Measurements from ENCODE around the gene ICE2.
"Not testable (repeated sequence)": the region's sequence is repeated elsewhere in the genome, so short reads cannot be mapped to it uniquely, and the experiment has no call there.

ICE2 gene

DNA sequence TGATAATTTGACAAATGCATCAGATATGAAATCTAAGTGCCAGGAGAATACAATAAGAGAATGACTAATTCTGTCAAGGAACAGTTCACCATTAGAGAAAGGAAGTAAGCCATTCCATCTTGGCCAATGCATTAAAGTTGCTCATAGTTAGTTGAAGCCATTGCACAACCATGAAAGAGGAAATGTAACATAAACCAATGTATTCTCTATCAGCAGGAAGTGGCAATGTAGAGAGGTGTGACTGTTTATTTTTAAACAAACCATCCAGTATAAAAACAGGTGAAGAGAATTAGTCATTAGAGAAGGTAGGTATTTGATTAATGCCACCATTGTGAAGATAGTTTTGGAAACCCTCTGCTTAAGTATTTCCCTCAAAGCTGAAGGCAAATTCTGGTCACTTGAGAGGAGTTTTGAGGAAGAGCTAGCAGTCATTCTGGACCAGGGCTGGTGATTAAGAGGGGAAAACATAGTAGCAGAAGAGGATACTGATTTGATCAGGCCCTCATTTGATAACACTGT, 70.4 kb downstream of the ICE2 start:
- ChIA-PET POLR2A (interaction anchor here (1.0 kb wide), 1 partner anchor 11 kb away, joined by 3 read pairs; the partner anchor contains the start of gene ANXA2), CTCF (interaction anchor here (0.6 kb wide), 1 partner anchor 28 kb away, joined by 10 read pairs; no protein-coding TSS in a partner anchor)
- TF ChIP-seq LEF1 (IDR thresholded peaks at IDR 0.05; ENCODE audit: borderline replicate concordance) (no peak), SUZ12 (IDR thresholded peaks at IDR 0.05) (no peak), FOXA1 (IDR thresholded peaks at IDR 0.05) (no peak), BHLHE40 (IDR thresholded peaks at IDR 0.05; ENCODE audit: borderline replicate concordance) (no peak), SP1 (IDR thresholded peaks at IDR 0.05) (no peak), CTBP1 (IDR thresholded peaks at IDR 0.05; ENCODE audit: borderline replicate concordance) (no peak), TARDBP (IDR thresholded peaks at IDR 0.05) (no peak), FOXK2 (IDR thresholded peaks at IDR 0.05) (no peak), HDGF (IDR thresholded peaks at IDR 0.05; ENCODE audit: borderline replicate concordance) (no peak), ZNF384 (IDR thresholded peaks at IDR 0.05) (no peak), ELF4 (IDR thresholded peaks at IDR 0.05) (no peak), NFRKB (IDR thresholded peaks at IDR 0.05) (no peak), L3MBTL2 (conservative IDR thresholded peaks at IDR 0.05) (no peak), FOXM1 (IDR thresholded peaks at IDR 0.05; ENCODE audit: borderline replicate concordance) (no peak), ARNT (IDR thresholded peaks at IDR 0.05) (no peak)
- TF ChIP-seq, protein P1, sequence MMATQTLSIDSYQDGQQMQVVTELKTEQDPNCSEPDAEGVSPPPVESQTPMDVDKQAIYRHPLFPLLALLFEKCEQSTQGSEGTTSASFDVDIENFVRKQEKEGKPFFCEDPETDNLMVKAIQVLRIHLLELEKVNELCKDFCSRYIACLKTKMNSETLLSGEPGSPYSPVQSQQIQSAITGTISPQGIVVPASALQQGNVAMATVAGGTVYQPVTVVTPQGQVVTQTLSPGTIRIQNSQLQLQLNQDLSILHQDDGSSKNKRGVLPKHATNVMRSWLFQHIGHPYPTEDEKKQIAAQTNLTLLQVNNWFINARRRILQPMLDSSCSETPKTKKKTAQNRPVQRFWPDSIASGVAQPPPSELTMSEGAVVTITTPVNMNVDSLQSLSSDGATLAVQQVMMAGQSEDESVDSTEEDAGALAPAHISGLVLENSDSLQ (IDR thresholded peaks at IDR 0.05), result no peak
- no peak for DNase-seq (ENCODE audit: extremely low spot score)

DNA sequence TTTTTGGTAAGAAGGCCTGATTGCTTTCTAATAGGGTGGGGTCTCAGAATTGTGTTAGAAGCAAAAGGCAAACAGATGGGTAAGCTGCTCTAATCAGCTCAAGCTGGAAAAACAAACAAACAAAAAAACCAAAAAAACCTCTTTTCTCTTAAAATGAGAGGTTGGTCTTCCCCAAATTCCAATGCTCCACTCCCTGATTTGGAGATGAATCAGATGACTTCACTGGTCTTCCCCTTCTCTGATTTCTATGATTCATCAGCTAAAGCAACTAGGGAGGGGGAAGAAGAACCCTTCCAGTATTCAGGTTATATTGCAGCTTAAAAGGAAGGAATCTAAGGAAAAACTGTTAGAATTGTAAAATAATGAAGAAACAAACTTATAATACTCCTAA, 71.5 kb downstream of the ICE2 start:
- TF ChIP-seq BHLHE40 (IDR thresholded peaks at IDR 0.05; ENCODE audit: borderline replicate concordance) (no peak), SP1 (IDR thresholded peaks at IDR 0.05) (no peak), FOXA1 (IDR thresholded peaks at IDR 0.05) (no peak), ZNF384 (IDR thresholded peaks at IDR 0.05) (no peak), SUZ12 (IDR thresholded peaks at IDR 0.05) (no peak), FOXK2 (IDR thresholded peaks at IDR 0.05) (no peak), ARNT (IDR thresholded peaks at IDR 0.05) (no peak), CTBP1 (IDR thresholded peaks at IDR 0.05; ENCODE audit: borderline replicate concordance) (no peak), ELF4 (IDR thresholded peaks at IDR 0.05) (no peak), LEF1 (IDR thresholded peaks at IDR 0.05; ENCODE audit: borderline replicate concordance) (no peak), L3MBTL2 (conservative IDR thresholded peaks at IDR 0.05) (no peak), FOXM1 (IDR thresholded peaks at IDR 0.05; ENCODE audit: borderline replicate concordance) (no peak), HDGF (IDR thresholded peaks at IDR 0.05; ENCODE audit: borderline replicate concordance) (no peak), NFRKB (IDR thresholded peaks at IDR 0.05) (no peak), TARDBP (IDR thresholded peaks at IDR 0.05) (no peak)
- TF ChIP-seq, protein P1 (IDR thresholded peaks at IDR 0.05), result no peak
- DNase-seq (ENCODE audit: extremely low spot score), result no peak
- CTCF ChIA-PET, result no interaction called here
- POLR2A ChIA-PET, result interaction anchor here (1.4 kb wide), 1 partner anchor 9 kb away, joined by 5 read pairs; the partner anchor contains the start of gene ANXA2

DNA sequence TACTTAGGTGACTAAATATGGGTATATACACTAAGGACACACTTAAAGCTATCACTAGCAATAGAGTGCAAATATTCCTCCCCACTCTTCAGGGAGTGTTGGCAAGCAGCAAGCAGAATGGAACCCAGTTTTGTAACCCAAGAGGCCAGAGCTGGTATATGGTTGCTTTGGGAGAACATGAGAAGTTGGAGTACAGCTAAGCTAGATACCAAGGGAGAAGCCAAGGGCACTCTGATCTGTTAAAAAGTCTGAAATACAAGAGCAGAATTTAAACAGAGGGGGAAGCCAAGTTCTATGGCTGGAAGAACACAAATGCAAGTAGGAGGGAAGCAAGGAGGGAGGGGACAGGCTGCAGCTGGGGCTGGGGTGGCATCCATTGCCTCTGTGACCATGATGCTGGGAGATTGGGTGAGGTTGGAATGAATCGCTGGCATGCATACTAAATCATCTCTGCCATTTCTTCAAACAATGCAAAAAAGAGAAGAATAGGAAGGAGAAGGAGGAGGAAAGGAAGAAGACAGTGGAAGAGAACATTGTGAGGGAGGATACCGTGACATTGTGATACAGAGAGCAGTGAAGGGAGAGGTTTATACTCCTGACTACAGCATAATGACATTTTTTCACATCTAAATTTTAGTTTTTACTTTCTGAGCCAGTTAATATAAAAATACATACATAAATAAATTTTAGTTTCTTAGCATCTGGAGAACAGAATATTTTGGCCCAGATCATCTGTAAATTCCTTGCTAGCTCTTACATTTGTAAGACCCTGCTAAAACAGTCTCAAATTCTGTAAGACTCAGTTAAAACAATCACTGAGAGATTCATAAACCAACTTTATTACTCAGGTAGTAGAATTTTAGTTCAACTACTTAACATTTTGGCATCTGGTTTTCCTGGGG, 72.2 kb downstream of the ICE2 start:
- ChIA-PET CTCF (no interaction called here), POLR2A (interaction anchor here (1.4 kb wide), 1 partner anchor 8 kb away, joined by 5 read pairs; the partner anchor contains the start of gene ANXA2)
- DNase-seq (ENCODE audit: extremely low spot score), result no peak
- TF ChIP-seq ARNT (IDR thresholded peaks at IDR 0.05) (no peak), CTBP1 (IDR thresholded peaks at IDR 0.05; ENCODE audit: borderline replicate concordance) (no peak), NFRKB (IDR thresholded peaks at IDR 0.05) (no peak)

DNA sequence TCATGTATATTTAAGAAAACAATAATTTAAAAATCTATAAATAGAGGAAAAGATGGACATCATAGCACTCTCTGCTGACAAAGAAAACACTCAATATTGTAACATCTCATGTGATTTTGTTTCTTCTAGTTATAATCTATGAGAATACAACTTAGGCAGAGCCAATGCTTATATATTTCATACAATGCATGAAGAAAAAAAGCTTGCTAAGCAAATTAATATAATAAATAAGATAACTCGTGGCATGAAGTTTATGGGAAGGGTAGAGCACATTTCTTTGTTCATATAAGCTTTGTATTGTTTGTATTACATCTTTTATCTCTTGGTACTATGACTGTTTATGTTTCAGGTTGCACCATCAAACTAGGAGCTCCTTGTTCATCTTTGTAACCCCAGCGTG, 73.5 kb downstream of the ICE2 start:
- no peak for TF ChIP-seq ELF4 (IDR thresholded peaks at IDR 0.05)
- no peak for TF ChIP-seq FOXM1 (IDR thresholded peaks at IDR 0.05; ENCODE audit: borderline replicate concordance)
- no peak for TF ChIP-seq FOXK2 (IDR thresholded peaks at IDR 0.05)
- TF ChIP-seq, protein P1 (IDR thresholded peaks at IDR 0.05), result no peak
- no peak for TF ChIP-seq SP1 (IDR thresholded peaks at IDR 0.05)
- TF ChIP-seq SUZ12 (IDR thresholded peaks at IDR 0.05), result no peak
- TF ChIP-seq TARDBP (IDR thresholded peaks at IDR 0.05), result no peak
- TF ChIP-seq HDGF (IDR thresholded peaks at IDR 0.05; ENCODE audit: borderline replicate concordance), result no peak
- no peak for TF ChIP-seq LEF1 (IDR thresholded peaks at IDR 0.05; ENCODE audit: borderline replicate concordance)
- POLR2A ChIA-PET, result interaction anchor here (0.7 kb wide), 1 partner anchor 8 kb away, joined by 3 read pairs; no protein-coding TSS in a partner anchor
- CTCF ChIA-PET, result interaction anchor here (0.6 kb wide), 1 partner anchor 36 kb away, joined by 3 read pairs; no protein-coding TSS in a partner anchor
- no peak for DNase-seq (ENCODE audit: extremely low spot score)

DNA sequence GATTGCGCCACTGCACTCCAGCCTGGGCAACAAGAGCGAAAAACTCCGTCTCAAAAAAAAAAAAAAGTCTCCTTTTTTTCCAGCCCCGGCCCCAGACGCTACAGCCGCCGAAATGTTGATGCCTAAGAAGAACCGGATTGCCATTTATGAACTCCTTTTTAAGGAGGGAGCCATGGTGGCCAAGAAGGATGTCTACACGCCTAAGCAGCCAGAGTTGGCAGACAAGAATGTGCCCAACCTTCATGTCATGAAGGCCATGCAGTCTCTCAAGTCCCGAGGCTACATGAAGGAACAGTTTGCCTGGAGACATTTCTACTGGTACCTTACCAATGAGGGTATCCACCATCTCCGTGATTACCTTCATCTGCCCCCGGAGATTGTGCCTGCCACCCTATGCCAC, 74.6 kb downstream of the ICE2 start:
- DNase-seq (ENCODE audit: extremely low spot score); POLR2A ChIA-PET; CTCF ChIA-PET: not testable (repeated sequence)

- ChIA-PET CTCF (no interaction called here), POLR2A (no interaction called here)
- DNase-seq (ENCODE audit: extremely low spot score), result no peak
- TF ChIP-seq, protein P1 (IDR thresholded peaks at IDR 0.05), result no peak
- no peak for TF ChIP-seq FOXK2 (IDR thresholded peaks at IDR 0.05)
- no peak for TF ChIP-seq BHLHE40 (IDR thresholded peaks at IDR 0.05; ENCODE audit: borderline replicate concordance)
- TF ChIP-seq CTBP1 (IDR thresholded peaks at IDR 0.05; ENCODE audit: borderline replicate concordance), result no peak
- TF ChIP-seq NFRKB (IDR thresholded peaks at IDR 0.05), result no peak
- TF ChIP-seq LEF1 (IDR thresholded peaks at IDR 0.05; ENCODE audit: borderline replicate concordance), result no peak
- TF ChIP-seq SUZ12 (IDR thresholded peaks at IDR 0.05), result no peak
- no peak for TF ChIP-seq HDGF (IDR thresholded peaks at IDR 0.05; ENCODE audit: borderline replicate concordance)
- no peak for TF ChIP-seq TARDBP (IDR thresholded peaks at IDR 0.05)
- TF ChIP-seq ZNF384 (IDR thresholded peaks at IDR 0.05), result no peak
- no peak for TF ChIP-seq FOXA1 (IDR thresholded peaks at IDR 0.05)
- TF ChIP-seq FOXM1 (IDR thresholded peaks at IDR 0.05; ENCODE audit: borderline replicate concordance), result no peak
Measured at GRCh38 chr15:60400944-60401343, 78.0 kb downstream of the ICE2 start.

All from HEK293T (cell line).